ENCODE results near the gene CAMK2B.

The CAMK2B gene

DNA sequence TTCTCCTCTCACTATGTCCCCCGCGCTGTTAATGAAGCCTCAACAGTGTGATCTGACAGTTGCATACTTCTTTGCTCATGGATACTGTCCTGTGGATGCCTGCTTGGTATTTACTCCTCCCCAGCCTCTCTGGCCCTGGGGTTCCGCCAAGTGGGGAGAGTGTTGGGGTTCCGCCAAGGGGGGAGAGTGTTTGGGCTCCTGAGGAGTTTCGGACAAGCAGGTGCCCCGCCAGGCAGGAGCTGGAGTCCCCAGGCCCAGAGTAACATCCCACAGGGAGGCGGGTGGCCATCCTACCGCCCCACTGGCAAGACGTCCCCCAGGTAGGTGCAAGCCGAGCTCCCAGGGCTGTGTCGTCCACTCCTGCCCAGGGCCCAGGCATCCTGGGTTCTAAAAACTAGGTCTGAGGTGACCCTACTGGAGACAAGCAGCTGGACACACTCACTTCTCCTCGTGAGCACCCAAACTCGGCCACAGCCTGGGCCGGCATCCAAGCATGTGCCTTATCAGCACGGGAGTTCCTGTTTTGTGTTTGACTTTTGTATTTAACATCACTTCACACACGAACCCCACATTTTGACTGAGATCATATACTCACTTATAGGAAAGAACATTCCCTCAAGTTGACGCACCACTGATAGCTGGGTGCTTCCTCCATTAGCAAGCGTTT lies 34.2 kb downstream of the CAMK2B start:
- no peak for TF ChIP-seq GATA3 (IDR thresholded peaks at IDR 0.05; ENCODE audit: low read depth, low read length)
- no peak for TF ChIP-seq GATA2 (IDR thresholded peaks at IDR 0.05; ENCODE audit: low read depth, low read length)

DNA sequence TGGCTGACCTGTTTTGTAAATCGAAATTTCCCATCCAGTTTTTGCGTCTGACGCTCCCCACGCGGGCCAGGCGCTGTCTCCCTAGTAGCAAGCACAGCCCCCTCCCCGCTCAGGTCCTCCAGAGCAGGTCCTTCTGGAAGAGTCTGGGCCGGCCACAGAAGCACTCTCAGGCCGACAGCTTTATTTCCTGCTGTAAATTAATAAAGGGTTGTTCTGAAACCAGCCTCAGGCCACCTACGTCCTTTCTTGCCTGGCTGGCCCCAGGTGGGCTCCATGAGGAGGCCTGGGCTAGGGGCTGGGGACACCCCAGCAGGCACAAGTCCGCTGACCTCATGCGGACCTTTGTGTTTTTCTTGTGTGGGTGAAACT lies 35.2 kb downstream of the CAMK2B start:
- TF ChIP-seq GATA3 (IDR thresholded peaks at IDR 0.05; ENCODE audit: low read depth, low read length) (no peak), GATA2 (IDR thresholded peaks at IDR 0.05; ENCODE audit: low read depth, low read length) (no peak)

DNA sequence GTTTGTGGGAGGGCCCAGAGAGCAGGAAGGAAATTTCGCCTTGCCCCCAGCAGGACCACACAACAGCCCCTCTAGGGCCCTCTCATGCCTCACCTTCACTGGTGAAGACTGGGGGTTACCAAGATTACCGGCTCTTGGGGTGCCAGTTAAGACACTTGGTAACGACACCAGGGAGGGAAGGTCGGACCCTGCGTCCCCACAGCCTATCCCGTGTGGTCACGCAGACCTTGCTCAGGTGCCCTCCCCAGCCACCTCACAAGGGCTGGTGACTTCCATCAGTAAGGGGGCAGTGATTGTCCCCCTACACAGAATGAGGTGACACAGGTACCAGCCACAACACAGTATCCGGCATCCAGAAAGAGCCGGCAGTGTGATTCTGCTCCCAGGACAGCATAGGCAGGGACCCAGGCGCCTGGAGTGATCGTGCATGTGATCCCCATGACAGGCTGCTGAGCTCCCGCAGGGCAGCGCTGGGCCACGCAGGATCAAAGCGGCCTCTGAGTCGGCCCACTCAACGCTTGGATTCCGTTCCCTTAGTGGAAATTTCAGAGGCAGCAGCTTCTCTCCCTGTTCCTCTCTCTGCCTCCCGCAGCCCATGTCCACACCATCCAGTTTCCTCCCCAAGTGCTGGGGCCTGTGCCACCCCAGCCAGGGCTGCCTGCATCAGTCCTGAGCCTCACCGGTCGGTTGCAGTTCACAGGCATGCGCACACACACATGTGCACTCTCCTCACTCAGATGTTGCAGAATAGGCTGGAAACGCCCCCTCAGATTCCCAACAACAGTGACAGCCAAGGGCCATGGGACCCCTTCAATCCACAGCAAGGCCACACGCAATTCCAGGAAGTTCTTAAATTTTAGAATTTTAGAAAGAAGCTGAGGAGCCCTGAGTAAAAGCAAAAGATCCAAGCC lies 35.8 kb downstream of the CAMK2B start:
- TF ChIP-seq GATA2 (IDR thresholded peaks at IDR 0.05; ENCODE audit: low read depth, low read length), result no peak
- TF ChIP-seq GATA3 (IDR thresholded peaks at IDR 0.05; ENCODE audit: low read depth, low read length), result no peak

GRCh38 chr7:44288811-44289340 lies 36.5 kb downstream of the CAMK2B start:
- TF ChIP-seq GATA2 (IDR thresholded peaks at IDR 0.05; ENCODE audit: low read depth, low read length) (no peak), GATA3 (IDR thresholded peaks at IDR 0.05; ENCODE audit: low read depth, low read length) (no peak)

- no peak for TF ChIP-seq GATA2 (IDR thresholded peaks at IDR 0.05; ENCODE audit: low read depth, low read length)
- no peak for TF ChIP-seq GATA3 (IDR thresholded peaks at IDR 0.05; ENCODE audit: low read depth, low read length)
Observed at GRCh38 chr7:44288381-44288685, 37.1 kb downstream of the CAMK2B start.

DNA sequence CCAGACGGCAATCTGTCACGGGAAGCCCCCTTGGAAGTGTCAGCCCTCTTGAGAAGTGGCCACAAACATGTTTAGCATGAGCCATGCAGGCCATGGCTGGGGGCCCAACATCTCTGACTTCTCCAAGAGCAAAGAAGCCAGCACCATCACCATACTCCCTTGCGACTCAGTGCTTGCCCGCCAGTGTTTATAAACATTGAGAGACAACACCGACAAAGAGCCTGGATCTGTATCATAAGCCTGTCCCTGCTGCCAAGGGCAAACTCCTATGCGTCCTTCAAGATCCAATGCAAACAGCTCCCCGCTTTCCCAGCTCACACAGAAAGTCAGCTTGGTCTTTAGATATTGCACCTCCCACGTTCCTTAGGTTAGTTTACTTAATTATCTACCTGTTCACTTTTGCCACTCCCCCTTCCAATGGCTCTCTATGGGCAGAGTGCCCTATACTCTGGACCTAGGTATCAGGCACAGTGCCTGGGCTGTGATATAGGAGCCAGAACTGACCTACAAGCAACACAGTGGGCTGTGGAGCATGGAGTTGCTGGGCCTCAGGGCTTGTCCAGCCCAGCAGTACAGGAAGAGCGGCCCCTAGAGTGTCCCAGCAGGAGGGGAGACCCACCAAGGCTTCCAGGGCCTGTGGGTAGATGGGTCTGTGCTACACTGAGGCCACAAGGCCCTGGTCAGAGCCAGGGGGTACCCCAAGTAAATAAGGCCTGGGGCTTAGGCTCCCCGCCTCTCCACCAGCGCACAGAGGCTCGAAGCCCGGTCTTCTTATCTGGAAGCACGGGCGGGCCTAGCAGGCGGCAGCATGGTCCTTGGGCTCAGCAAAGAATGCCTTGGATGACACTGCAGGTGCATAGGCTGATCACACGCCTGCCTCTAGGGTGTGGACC lies 37.7 kb downstream of the CAMK2B start:
- TF ChIP-seq GATA3 (IDR thresholded peaks at IDR 0.05; ENCODE audit: low read depth, low read length), result no peak
- no peak for TF ChIP-seq GATA2 (IDR thresholded peaks at IDR 0.05; ENCODE audit: low read depth, low read length)

- TF ChIP-seq GATA2 (IDR thresholded peaks at IDR 0.05; ENCODE audit: low read depth, low read length) (no peak), GATA3 (IDR thresholded peaks at IDR 0.05; ENCODE audit: low read depth, low read length) (no peak)
Observed at GRCh38 chr7:44286618-44287487, 38.5 kb downstream of the CAMK2B start.

DNA sequence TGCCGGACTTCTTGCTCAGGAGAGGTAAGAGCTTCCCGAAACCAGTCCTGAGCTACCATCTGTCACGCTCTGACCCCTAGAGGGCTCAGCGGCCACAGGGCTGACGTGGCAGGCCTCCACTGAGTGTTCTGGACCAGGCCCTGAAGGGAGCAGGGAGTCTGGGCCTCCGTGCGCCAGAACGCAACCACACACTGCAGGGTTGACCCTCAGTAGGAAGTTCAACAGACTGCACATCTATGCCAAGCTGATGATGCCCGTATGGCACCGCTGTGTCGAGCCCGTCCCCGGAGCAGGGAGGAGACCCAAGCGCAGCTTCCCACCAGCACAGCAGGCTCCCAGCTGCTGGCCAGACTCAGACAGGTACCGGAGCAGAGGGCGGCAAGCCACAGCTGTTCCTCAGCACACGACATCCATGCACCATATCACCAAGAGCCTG lies 39.2 kb downstream of the CAMK2B start:
- TF ChIP-seq GATA2 (IDR thresholded peaks at IDR 0.05; ENCODE audit: low read depth, low read length) (no peak), GATA3 (IDR thresholded peaks at IDR 0.05; ENCODE audit: low read depth, low read length) (no peak)

DNA sequence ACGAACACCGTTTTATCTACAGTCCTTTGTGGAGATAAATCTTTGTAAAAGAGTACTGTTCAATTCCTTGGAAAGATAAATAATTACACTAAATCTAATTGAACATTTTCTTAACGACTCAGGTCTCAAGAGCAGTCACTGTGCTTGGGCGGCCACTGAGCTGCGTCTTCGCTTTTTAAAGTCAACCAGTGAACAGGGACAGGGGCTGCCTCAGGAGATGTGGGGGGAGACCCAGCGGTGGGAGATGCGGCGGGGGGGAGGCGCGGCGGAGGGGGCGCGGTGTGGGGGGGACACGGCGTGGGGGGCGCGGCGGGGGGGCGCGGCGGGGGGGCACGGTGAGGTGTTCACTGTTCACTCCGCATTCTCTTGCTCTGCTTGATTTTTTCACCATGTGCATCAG lies 39.8 kb downstream of the CAMK2B start:
- TF ChIP-seq GATA2 (IDR thresholded peaks at IDR 0.05; ENCODE audit: low read depth, low read length) (no peak), GATA3 (IDR thresholded peaks at IDR 0.05; ENCODE audit: low read depth, low read length) (no peak)

GRCh38 chr7:44284881-44285541 lies 40.4 kb downstream of the CAMK2B start:
- TF ChIP-seq GATA2 (IDR thresholded peaks at IDR 0.05; ENCODE audit: low read depth, low read length), result no peak

- TF ChIP-seq GATA3 (IDR thresholded peaks at IDR 0.05; ENCODE audit: low read depth, low read length) (no peak), GATA2 (IDR thresholded peaks at IDR 0.05; ENCODE audit: low read depth, low read length) (no peak)
Observed at GRCh38 chr7:44284216-44284615, 41.2 kb downstream of the CAMK2B start.

DNA sequence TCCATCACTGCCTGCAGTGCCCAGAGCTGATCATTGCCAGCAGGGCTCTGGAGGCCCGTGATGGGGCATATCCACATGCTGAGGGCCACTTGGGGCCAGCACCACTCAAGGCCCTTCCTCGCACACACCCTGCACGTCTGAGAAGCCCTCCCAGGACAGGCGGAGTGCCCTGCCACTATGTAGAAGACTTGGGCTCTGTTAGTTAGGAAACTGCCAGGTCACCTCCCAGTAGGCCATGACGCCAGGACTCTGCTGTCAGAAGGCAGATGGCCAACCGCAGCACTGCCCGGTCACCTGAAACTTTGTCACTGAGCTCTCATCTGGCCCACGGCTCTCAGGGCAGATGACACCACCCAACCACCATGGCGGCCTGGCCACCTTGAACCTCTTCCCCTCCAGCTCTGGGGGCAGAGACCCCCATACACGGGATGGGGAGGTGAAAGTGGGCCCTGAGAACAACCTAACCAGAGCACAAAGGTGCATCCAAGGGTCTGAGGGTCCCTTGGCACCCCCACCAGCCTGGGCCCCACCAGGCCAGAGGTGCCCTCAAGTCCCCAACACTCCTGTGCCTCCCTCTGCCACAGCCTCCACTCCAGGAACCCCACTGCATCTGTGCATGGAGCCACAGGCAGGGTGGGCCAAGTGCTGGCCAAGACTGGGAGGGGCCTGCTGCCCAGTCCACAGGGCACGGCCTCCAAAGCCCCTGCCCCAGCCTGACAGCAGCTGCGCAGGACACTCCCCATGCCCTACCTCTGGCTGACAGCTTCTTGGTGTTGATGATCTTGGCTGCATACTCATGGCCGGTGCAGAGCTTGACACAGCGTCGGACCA lies 41.8 kb downstream of the CAMK2B start:
- TF ChIP-seq GATA3 (IDR thresholded peaks at IDR 0.05; ENCODE audit: low read depth, low read length) (no peak), GATA2 (IDR thresholded peaks at IDR 0.05; ENCODE audit: low read depth, low read length) (no peak)
